NCI-H1092 treated with DMSO at 0.1 percent for 48 hours (cell line): ENCODE measurements around the gene FBLN7.
A peak's percentile ranks its signal among the peaks of the same experiment; 100 is the strongest.
"Not testable (repeated sequence)": the region's sequence is repeated elsewhere in the genome, so short reads cannot be mapped to it uniquely, and the experiment has no call there.

Experiments
- DNase-seq: peaks from one replicate; lab custom pipeline; 2025; lab: John Stamatoyannopoulos, UW

The FBLN7 gene

DNA sequence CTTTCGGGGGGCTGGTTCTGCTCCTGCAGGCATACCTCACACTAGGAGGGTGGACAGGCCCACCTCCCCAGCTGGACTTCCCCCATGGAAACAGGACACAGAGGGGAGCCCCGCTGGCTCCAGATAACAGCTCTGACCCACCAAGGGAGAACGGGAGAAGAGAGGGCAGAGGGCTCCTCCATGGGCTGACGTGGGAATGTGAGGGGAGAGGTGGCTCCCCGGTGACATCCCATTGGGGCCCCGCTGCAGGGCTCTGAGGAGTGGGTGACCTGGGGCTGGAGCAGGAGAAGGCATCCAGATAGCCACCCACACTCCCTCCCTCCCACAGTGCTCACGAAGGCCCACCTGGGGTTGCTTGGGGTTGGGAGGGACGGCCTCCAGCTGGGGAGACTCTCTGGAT lies 45.9 kb downstream of the FBLN7 start:
- DNase-seq: no peak

DNA sequence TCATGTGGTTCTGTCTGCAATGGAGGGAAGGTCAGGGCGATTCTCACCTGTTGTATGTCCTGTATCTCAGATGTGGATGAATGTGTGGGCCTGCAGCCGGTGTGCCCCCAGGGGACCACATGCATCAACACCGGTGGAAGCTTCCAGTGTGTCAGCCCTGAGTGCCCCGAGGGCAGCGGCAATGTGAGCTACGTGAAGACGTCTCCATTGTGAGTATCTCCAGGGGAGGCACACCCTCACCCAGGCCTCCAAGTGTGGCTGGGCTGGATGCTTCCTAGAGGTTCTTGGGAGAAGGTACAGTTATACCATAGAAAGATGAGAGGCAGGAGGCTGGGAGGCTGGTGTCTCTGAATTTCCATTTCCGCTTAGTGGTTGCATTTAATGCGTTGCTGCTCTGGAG lies 46.9 kb downstream of the FBLN7 start:
- DNase-seq: no peak

DNA sequence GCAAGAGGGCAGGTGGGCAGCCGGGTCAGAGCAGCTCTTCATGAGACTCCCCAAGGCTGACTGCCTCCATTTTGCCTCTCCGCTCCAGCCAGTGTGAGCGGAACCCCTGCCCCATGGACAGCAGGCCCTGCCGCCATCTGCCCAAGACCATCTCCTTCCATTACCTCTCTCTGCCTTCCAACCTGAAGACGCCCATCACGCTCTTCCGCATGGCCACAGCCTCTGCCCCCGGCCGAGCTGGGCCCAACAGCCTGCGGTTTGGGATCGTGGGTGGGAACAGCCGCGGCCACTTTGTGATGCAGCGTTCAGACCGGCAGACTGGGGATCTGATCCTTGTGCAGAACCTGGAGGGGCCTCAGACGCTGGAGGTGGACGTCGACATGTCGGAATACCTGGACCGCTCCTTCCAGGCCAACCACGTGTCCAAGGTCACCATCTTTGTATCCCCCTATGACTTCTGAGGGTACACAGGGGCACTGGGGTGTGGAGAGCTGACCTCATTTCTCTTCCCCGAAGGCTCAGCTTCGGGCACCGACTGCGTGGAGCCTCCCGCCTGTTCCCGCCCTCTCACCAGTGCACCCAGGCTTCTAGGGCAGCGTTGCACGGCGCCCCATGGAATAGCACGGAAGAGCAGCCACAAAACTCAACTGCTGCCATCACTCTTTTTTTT lies 49.0 kb downstream of the FBLN7 start:
- no peak for DNase-seq

GRCh38 chr2:112187805-112188596 lies 49.8 kb downstream of the FBLN7 start:
- DNase-seq: no peak

DNA sequence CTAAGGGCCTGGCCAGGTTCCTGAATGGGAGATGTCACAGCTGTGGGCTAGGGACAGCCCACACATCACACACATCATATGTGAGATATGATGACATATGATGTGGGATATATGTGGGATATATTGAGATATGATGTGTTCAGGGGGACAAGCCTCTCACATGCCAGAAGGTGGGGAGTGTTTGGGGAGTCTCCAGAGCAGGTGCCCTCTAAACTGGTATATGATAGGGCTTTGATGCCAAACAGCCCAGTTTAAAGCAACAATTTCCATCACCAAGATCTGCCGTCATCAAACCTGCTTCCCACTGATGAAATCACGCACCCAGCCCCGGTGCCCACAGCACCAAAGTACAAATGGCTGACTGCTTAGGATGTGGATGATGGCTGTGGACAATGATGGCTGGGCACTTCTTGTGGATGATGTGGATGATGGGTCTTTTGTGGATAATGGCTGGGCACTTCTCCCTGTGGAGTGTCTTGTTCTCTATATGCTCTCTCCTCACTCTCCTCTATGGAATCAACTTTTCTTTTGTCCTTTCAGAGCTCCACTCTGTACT lies 50.9 kb downstream of the FBLN7 start:
- no peak for DNase-seq

- no peak for DNase-seq
These were observed 55.8 kb downstream of the FBLN7 start for GRCh38 chr2:112194028-112194427.

DNA sequence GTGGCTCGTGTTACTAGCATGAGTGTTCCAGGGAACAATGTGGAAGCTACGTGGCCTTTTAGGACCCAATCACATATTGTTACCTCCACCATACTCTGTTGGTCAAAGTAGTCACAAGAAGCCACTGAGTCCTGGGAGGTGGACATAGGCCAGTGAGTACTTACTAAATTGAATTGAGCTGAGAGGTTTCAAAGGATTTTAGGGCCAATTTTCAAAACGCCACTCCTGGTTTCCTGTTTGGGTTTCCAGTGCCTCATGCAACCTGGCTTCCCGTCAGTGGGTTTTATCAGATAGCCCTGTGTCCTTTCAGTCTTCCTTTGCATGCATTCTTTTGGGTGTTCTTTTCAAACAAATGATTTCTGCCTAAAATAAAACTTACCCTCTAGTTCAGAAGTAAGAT lies 56.3 kb downstream of the FBLN7 start:
- DNase-seq: no peak

DNA sequence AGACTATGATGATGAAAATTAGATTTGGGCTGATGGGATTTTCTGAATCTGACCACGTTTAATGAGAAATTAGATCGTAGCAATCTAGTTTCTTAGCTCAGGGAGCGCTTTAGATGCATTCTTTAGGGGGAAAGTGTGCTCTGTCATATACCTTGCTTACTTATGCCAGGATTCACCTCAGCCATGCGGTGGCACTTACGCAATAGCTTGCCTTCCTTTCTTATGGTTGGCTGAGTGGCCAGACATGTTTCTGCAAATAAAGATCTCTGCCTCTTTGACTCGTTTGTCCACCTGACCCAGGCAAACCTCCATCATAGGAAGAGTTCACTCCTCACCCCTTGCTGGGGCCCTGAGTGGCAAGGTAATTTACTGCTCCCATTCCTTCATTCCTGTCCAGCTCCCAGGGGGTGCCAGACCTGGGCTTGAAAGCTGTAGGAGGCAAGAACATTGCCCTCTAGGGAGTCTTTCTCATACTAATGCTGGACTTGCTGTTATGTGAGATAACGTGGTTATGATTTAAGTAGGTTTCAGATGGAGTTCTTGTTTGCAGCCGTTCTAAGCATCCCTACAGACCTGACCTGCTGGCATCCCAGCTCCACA lies 57.1 kb downstream of the FBLN7 start:
- no peak for DNase-seq

- no peak for DNase-seq
These were observed 57.8 kb downstream of the FBLN7 start for GRCh38 chr2:112195950-112196349.

- DNase-seq: no peak
These were observed 59.7 kb downstream of the FBLN7 start for GRCh38 chr2:112197868-112198267.

DNA sequence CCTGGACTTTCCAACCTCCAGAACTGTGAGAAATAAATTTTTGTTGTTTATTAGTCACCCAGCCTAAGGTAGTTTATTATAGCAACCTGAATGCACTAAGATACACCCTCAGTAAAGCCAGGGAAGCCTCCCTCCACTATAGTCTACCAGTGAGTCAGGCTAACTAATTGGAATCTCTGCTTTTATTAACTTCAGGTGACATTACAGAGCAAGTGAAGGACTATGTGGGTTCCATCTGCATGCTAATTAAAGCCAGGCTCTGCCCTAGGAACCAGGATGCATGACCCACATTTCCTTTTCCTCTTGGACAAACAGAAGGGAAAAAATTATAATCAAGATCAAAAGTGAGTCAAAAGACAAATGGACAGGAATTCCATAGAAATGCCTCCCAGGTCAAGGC lies 60.6 kb downstream of the FBLN7 start:
- DNase-seq: no peak

- no peak for DNase-seq
These were observed 61.0 kb downstream of the FBLN7 start for GRCh38 chr2:112199188-112199587.

DNA sequence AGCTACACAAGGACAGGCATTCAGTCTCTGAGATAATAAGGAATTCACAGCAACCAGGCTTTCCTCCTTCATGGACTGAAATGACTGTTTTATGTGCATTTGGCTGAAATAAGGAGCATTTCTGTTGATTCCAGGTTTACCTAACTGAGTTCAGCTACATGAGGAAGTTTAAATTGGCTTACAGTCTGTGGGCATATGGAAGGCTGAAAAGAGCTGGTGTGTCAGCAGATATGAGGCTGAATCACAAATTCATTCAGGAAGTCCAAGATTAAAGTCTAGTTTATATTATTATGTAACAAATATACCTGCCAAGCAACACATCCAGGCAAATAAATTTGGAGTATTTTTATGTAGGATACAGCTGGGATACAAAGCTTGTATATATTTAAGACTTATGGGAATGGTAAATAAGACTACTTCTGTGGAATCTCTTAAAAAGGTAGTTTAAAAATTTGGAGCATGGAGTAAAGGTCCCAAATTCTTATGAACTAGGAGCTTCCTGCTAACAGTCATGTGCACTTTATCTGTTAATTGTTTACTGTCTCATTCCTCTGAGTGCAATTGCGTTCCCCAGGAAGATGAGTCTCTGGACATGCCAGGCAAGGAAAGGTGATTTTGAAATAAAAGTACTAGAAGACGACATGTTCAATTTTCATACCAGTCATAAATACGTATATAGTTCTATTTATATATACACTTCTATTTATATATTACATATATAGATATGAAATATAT lies 63.7 kb downstream of the FBLN7 start:
- no peak for DNase-seq

- peak; percentile 21 for DNase-seq
These were observed 66.2 kb downstream of the FBLN7 start for GRCh38 chr2:112204411-112204810.

- DNase-seq: not testable (repeated sequence)
These were observed 69.7 kb downstream of the FBLN7 start for GRCh38 chr2:112207905-112208304.

DNA sequence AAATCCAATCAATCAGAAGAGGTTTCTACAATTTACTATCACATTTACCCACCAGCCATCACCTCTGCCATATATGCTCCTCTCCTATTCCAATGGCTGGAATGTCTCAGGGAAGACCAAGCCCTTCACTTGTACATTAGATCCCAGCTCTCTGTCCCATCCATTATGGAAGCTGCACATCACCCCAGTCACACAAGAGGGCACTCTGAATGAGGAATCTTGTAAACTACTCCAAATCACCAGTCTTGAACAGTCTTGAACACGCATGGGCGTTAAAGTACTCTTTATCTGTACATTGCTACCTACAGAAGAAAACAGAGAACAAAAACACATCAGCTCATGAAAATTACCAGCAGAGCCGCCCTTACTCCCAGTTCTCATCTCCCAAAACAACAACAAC lies 78.0 kb downstream of the FBLN7 start:
- DNase-seq: no peak

- no peak for DNase-seq
These were observed 79.7 kb downstream of the FBLN7 start for GRCh38 chr2:112217854-112218253.

GRCh38 chr2:112220186-112220585 lies 82.0 kb downstream of the FBLN7 start:
- no peak for DNase-seq

- DNase-seq: no peak
These were observed 82.6 kb downstream of the FBLN7 start for GRCh38 chr2:112220831-112221230.

DNA sequence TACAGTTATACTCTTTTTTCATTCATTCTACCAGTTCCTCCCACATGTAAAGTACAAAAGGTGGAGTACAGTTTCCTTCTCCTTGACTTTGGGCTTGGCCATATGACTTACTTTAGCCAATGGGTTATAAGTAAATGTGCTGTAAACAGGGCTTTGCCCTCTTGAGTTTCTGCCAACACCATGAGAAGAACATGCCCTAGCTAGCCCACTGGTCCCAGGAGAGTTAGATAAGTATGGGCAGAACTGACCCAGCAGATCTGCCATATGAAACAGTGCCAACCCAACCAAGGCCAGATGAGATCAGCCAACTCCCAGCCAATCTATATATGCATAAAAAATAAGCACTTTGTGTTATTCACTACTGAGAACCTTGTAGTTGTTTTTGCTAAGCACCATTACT lies 91.2 kb downstream of the FBLN7 start:
- no peak for DNase-seq

GRCh38 chr2:112230371-112230770 lies 92.2 kb downstream of the FBLN7 start:
- DNase-seq: no peak
